IMR-90 (cell line): ENCODE results near the gene PTH2. TPM values are rescaled to one million over a fixed set of nuclear protein-coding genes. Genes with fewer than 3 reads are reported as not detected.

ENCODE experiments used
- ATAC-seq: fragments of 200-7000 bp; cut with Tn5 transposase; 2 replicates; pipeline ENCODE4 v1.9.1; 2020; ENCODE audit warnings: low read depth, mild to moderate bottlenecking, moderate library complexity
- BruUV-seq: library from RNA; stranded (reverse); fragments of 400-500 nt; replicated peaks from 2 replicates; lab custom pipeline; 2021; lab: Mats Ljungman, UMichigan
- CTCF ChIA-PET: fragments of 300-600 bp; formaldehyde crosslinking; extraction: SDS; loops from one replicate; lab custom pipeline; 2021; ENCODE audit warnings: antibody characterized with exemption; lab: Yijun Ruan, JAX
- POLR2A ChIA-PET: fragments of 300-600 bp; sonication (Branson Sonifier 250); formaldehyde crosslinking; loops from one replicate; lab custom pipeline; 2022; ENCODE audit warnings: antibody characterized with exemption; ENCODE audit not compliant: unreplicated experiment; lab: Charles Lee
- DNase-seq: peaks from one replicate; pipeline ENCODE4 v3.0.0; 2013
- H2AFZ ChIP-seq: replicated peaks from 2 replicates; pipeline ENCODE3; 2013; ENCODE audit warnings: low read length, mild to moderate bottlenecking; ENCODE audit not compliant: poor library complexity
- H2AK5ac ChIP-seq: 2 replicates; pipeline ENCODE4 v1.6.1; 2013; ENCODE audit warnings: low read depth, low read length, inconsistent platforms
- H2AK9ac ChIP-seq: replicated peaks from 2 replicates; pipeline ENCODE3; 2013; ENCODE audit warnings: mild to moderate bottlenecking, low read depth, low read length, moderate library complexity; ENCODE audit not compliant: poor library complexity
- H2BK120ac ChIP-seq: 2 replicates; pipeline ENCODE4 v1.6.1; 2013; ENCODE audit warnings: low read depth, low read length, inconsistent platforms
- H2BK15ac ChIP-seq: 3 replicates; pipeline ENCODE4 v1.6.1; 2013; ENCODE audit warnings: low read depth, low read length, inconsistent platforms
- H2BK20ac ChIP-seq: 2 replicates; pipeline ENCODE4 v1.6.1; 2013; ENCODE audit warnings: low read depth, mild to moderate bottlenecking, inconsistent platforms, low read length, moderate library complexity
- H2BK5ac ChIP-seq: 2 replicates; pipeline ENCODE4 v1.6.1; 2013; ENCODE audit warnings: mild to moderate bottlenecking, low read depth, low read length, inconsistent platforms; ENCODE audit not compliant: poor library complexity, severe bottlenecking
- H3K14ac ChIP-seq: replicated peaks from 2 replicates; pipeline ENCODE4 v1.6.1; 2013; ENCODE audit warnings: low read depth, low read length, inconsistent platforms
- H3K18ac ChIP-seq: 2 replicates; pipeline ENCODE4 v1.6.1; 2013; ENCODE audit warnings: low read depth, low read length, control low read depth
- H3K23ac ChIP-seq: 2 replicates; pipeline ENCODE4 v1.6.1; 2013; ENCODE audit warnings: low read depth, low read length, inconsistent platforms
- H3K27ac ChIP-seq: 2 replicates; pipeline ENCODE4 v1.5.1; 2013; ENCODE audit warnings: mild to moderate bottlenecking, control low read depth, low read length; ENCODE audit not compliant: insufficient read depth
- H3K27me3 ChIP-seq: 2 replicates; pipeline ENCODE4 v1.6.1; 2013; ENCODE audit warnings: low read length; ENCODE audit not compliant: control insufficient read depth, insufficient read depth
- H3K36me3 ChIP-seq: 2 replicates; pipeline ENCODE4 v1.6.1; 2013; ENCODE audit warnings: low read length, mixed read lengths; ENCODE audit not compliant: control insufficient read depth, insufficient read depth
- H3K4ac ChIP-seq: 2 replicates; pipeline ENCODE4 v1.6.1; 2013; ENCODE audit warnings: low read depth, low read length, inconsistent platforms
- H3K4me1 ChIP-seq: 2 replicates; pipeline ENCODE4 v1.6.1; 2013; ENCODE audit warnings: low read length, mixed read lengths; ENCODE audit not compliant: control insufficient read depth, insufficient read depth
- H3K4me2 ChIP-seq: 2 replicates; pipeline ENCODE4 v1.6.1; 2013; ENCODE audit warnings: low read depth, mild to moderate bottlenecking, control low read depth, low read length, moderate library complexity
- H3K4me3 ChIP-seq: 2 replicates; pipeline ENCODE4 v1.5.1; 2013; ENCODE audit warnings: low read depth, mild to moderate bottlenecking, control low read depth, low read length, moderate library complexity; ENCODE audit not compliant: insufficient read depth
- H3K56ac ChIP-seq: 2 replicates; pipeline ENCODE4 v1.6.1; 2013; ENCODE audit warnings: low read length, inconsistent platforms; ENCODE audit not compliant: insufficient read depth; ENCODE audit errors: extremely low read depth
- H3K79me1 ChIP-seq, 2 experiments: 2 replicates each; pipeline ENCODE4 v1.6.1; 2013; ENCODE audit warnings: low read length in 2 of 2, inconsistent platforms in 1 of 2, low read depth in 1 of 2
- H3K9ac ChIP-seq: 2 replicates; pipeline ENCODE4 v1.6.1; 2013; ENCODE audit warnings: low read depth, low read length, control low read depth
- H3K9me1 ChIP-seq: 2 replicates; pipeline ENCODE4 v1.6.1; 2013; ENCODE audit warnings: low read length, inconsistent platforms; ENCODE audit not compliant: insufficient read depth
- H3K9me3 ChIP-seq: 2 replicates; pipeline ENCODE4 v1.6.1; 2013; ENCODE audit warnings: low read length; ENCODE audit not compliant: control insufficient read depth, insufficient read depth
- H4K20me1 ChIP-seq: 2 replicates; pipeline ENCODE4 v1.6.1; 2013; ENCODE audit warnings: low read length, inconsistent platforms; ENCODE audit not compliant: insufficient read depth
- H4K5ac ChIP-seq: 2 replicates; pipeline ENCODE4 v1.6.1; 2013; ENCODE audit warnings: mild to moderate bottlenecking, low read depth, low read length, control low read depth
- H4K8ac ChIP-seq, 2 experiments: 2 replicates each; pipeline ENCODE4 v1.6.1; 2013; ENCODE audit warnings: low read depth in 2 of 2, low read length in 2 of 2, control low read depth in 1 of 2, inconsistent platforms in 1 of 2
- H4K91ac ChIP-seq: 2 replicates; pipeline ENCODE4 v1.6.1; 2013; ENCODE audit warnings: low read depth, low read length, inconsistent platforms; ENCODE audit not compliant: insufficient read depth
- RFX5 ChIP-seq: IDR thresholded peaks from 2 replicates; pipeline ENCODE4 v1.8.0; 2012; ENCODE audit warnings: low read depth, mild to moderate bottlenecking, low read length, moderate library complexity
- WGBS, 2 experiments: methylation state at CpG; one replicate each; pipeline versions ENCODE4 v1.1.5 to v1.1.7; 2013; ENCODE audit warnings: missing lambda C conversion rate in 2 of 2; ENCODE audit not compliant: insufficient read length in 1 of 2; ENCODE audit errors: extremely low coverage in 2 of 2; 5-methylcytosine and 5-hydroxymethylcytosine counted together
- dilution Hi-C: fragments of 300-500 bp; cut with HindIII; formaldehyde crosslinking; loops from one replicate; pipeline ENCODE4 v1.14.3; 2018; ENCODE audit warnings: low sequenced_read_pairs; ENCODE audit not compliant: unreplicated experiment
- in situ Hi-C: fragments of 300-500 bp; cut with MboI; formaldehyde crosslinking; loops from 3 replicates; pipeline ENCODE4 v1.14.3; 2019; ENCODE audit warnings: low sequenced_read_pairs, inconsistent platforms, mixed read lengths
- intact Hi-C: fragments of 100-400 bp; cut with micrococcal nuclease; formaldehyde crosslinking; loops from 2 replicates; pipeline ENCODE4 v1.10.0; 2022
- polyA plus RNA-seq, 3 experiments: library from polyadenylated mRNA; depleted of rRNA; stranded (reverse); fragments of >200 nt; gene quantifications; 2 replicates each; pipeline ENCODE4 v1.2.3, GENCODE V29; 2012; ENCODE audit warnings: low replicate concordance in 1 of 3
- total RNA-seq: library from RNA; depleted of rRNA; stranded (reverse); fragments of >200 nt; gene quantifications from 2 replicates; pipeline ENCODE4 v1.2.3, GENCODE V29; 2012
- TF ChIP-seq, protein P1 (sequence below): fragments of 150-350 bp; IDR thresholded peaks from 2 replicates; pipeline ENCODE4 v1.6.1; 2016; ENCODE audit warnings: low read depth, mild to moderate bottlenecking, low read length, moderate library complexity, borderline replicate concordance
- TF ChIP-seq, protein P2 (sequence below): fragments of 150-350 bp; IDR thresholded peaks from 2 replicates; pipeline ENCODE4 v1.6.1; 2017; ENCODE audit warnings: mild to moderate bottlenecking, antibody characterized with exemption, low read length, low read depth

PTH2 gene
- total and polyA plus RNA-seq, 2 of the 4 experiments (the other 2 are of a cell fraction): not detected

DNA sequence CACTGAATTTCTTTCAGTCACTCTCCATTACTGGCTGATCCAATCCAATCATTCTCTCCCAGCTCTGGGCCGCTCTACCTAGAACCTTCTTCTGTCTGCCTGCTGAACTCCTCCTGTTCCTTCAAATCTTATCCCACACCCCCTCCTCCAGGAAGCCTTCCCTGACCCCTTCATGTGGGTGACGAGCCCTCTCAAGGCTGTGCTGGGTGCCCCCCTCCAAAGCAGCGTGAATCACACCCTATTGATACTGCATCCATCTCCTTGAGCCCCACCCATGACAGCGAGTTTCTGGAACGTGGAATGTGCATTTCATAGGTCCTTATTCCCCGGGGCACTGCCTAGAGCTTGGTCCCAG lies 25.2 kb upstream of the PTH2 start:
- H3K4me2 ChIP-seq: no peak overlapping the region
- no peak overlapping the region for H3K18ac ChIP-seq
- H4K8ac ChIP-seq: no peak overlapping the region
- no peak for ATAC-seq
- dilution Hi-C loops (no loop called here), intact Hi-C loops (no loop called here), in situ Hi-C loops (loop anchor here (10.0 kb wide), 1 partner anchor 54 kb away; no protein-coding TSS in a partner anchor)
- H4K20me1 ChIP-seq: peaks cover 3% of the 10 kb centered on the region
- no peak overlapping the region for H3K27ac ChIP-seq
- ChIA-PET POLR2A (no interaction called here), CTCF (no interaction called here)
- peaks cover 13 to 35% of the 10 kb centered on the region in 2 experiments; a peak in 3 of 4 replicates for H3K79me1 ChIP-seq
- H2BK120ac ChIP-seq: no peak overlapping the region
- no peak overlapping the region for H2BK20ac ChIP-seq
- no peaks in the 10 kb centered on the region for H3K9me3 ChIP-seq
- H3K23ac ChIP-seq: no peak overlapping the region
- no peaks in the 10 kb centered on the region for H3K27me3 ChIP-seq
- BruUV-seq: no TSS peak
- no peak overlapping the region for H4K91ac ChIP-seq
- H3K56ac ChIP-seq: no peak overlapping the region
- H3K9ac ChIP-seq: no peak overlapping the region
- H4K5ac ChIP-seq: no peak overlapping the region
- no peak overlapping the region for H2AFZ ChIP-seq
- no peak overlapping the region for H2AK9ac ChIP-seq
- no peak overlapping the region for H2BK15ac ChIP-seq
- no peak overlapping the region for H2BK5ac ChIP-seq
- H3K14ac ChIP-seq: no peak overlapping the region
- DNase-seq: no peak
- no peak overlapping the region for H3K4me3 ChIP-seq
- peaks cover 10% of the 10 kb centered on the region for H3K9me1 ChIP-seq
- H3K36me3 ChIP-seq: peaks cover 4% of the 10 kb centered on the region
- H3K4ac ChIP-seq: no peak overlapping the region
- WGBS, 2 experiments: 100% methylated on average over 1 of the region's 6 CpGs; no CpG with 5 or more reads in 1 of the 2 experiments
- H3K4me1 ChIP-seq: peaks cover 2% of the 10 kb centered on the region; the same call in 1 of the 2 replicates
- no peak overlapping the region for H2AK5ac ChIP-seq
- TF ChIP-seq RFX5: no peak
- TF ChIP-seq, protein P1, sequence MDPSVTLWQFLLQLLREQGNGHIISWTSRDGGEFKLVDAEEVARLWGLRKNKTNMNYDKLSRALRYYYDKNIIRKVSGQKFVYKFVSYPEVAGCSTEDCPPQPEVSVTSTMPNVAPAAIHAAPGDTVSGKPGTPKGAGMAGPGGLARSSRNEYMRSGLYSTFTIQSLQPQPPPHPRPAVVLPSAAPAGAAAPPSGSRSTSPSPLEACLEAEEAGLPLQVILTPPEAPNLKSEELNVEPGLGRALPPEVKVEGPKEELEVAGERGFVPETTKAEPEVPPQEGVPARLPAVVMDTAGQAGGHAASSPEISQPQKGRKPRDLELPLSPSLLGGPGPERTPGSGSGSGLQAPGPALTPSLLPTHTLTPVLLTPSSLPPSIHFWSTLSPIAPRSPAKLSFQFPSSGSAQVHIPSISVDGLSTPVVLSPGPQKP: no peak
- TF ChIP-seq, protein P2, sequence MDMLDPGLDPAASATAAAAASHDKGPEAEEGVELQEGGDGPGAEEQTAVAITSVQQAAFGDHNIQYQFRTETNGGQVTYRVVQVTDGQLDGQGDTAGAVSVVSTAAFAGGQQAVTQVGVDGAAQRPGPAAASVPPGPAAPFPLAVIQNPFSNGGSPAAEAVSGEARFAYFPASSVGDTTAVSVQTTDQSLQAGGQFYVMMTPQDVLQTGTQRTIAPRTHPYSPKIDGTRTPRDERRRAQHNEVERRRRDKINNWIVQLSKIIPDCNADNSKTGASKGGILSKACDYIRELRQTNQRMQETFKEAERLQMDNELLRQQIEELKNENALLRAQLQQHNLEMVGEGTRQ: no peak
